GM18861 (cell line): ENCODE data around the gene TMEM94.
"Not testable (repeated sequence)": the region's sequence is repeated elsewhere in the genome, so short reads cannot be mapped to it uniquely, and the experiment has no call there.

Experiments used
- ATAC-seq: cut with Tn5 transposase; IDR thresholded peaks from one replicate; pipeline ENCODE4 v1.9.1; 2021; ENCODE audit not compliant: unreplicated experiment

TMEM94 gene

GRCh38 chr17:75476271-75476671 lies 19.8 kb downstream of the TMEM94 start:
- ATAC-seq: no peak

- ATAC-seq: no peak
Observed at GRCh38 chr17:75476752-75477489, 20.5 kb downstream of the TMEM94 start.

GRCh38 chr17:75477490-75477862 lies 21.0 kb downstream of the TMEM94 start:
- not testable (repeated sequence) for ATAC-seq

GRCh38 chr17:75478508-75478907 lies 22.1 kb downstream of the TMEM94 start:
- no peak for ATAC-seq

- ATAC-seq: no peak
Observed at GRCh38 chr17:75480281-75480680, 23.8 kb downstream of the TMEM94 start.

GRCh38 chr17:75481194-75482068 lies 25.0 kb downstream of the TMEM94 start:
- no peak for ATAC-seq

GRCh38 chr17:75482098-75482942 lies 25.9 kb downstream of the TMEM94 start:
- ATAC-seq: no peak

GRCh38 chr17:75485688-75486087 lies 29.3 kb downstream of the TMEM94 start:
- no peak for ATAC-seq

GRCh38 chr17:75486151-75486550 lies 29.7 kb downstream of the TMEM94 start:
- no peak for ATAC-seq

GRCh38 chr17:75486951-75487350 lies 30.5 kb downstream of the TMEM94 start:
- ATAC-seq: no peak

- ATAC-seq: no peak
Observed at GRCh38 chr17:75487351-75488070, 31.1 kb downstream of the TMEM94 start.

GRCh38 chr17:75488693-75489510 lies 32.5 kb downstream of the TMEM94 start:
- ATAC-seq: no peak

- ATAC-seq: no peak
Observed at GRCh38 chr17:75489511-75489955, 33.1 kb downstream of the TMEM94 start.

- ATAC-seq: no peak
Observed at GRCh38 chr17:75490173-75490743, 33.8 kb downstream of the TMEM94 start.

- ATAC-seq: no peak
Observed at GRCh38 chr17:75490953-75491649, 34.7 kb downstream of the TMEM94 start.

- no peak for ATAC-seq
Observed at GRCh38 chr17:75491680-75492079, 35.2 kb downstream of the TMEM94 start.

- no peak for ATAC-seq
Observed at GRCh38 chr17:75492555-75493168, 36.2 kb downstream of the TMEM94 start.

GRCh38 chr17:75493476-75494129 lies 37.2 kb downstream of the TMEM94 start:
- no peak for ATAC-seq
